GM18870 (cell line): ENCODE results near the gene STK39.

Source experiments
- ATAC-seq: cut with Tn5 transposase; IDR thresholded peaks from one replicate; pipeline ENCODE4 v1.9.1; 2021; ENCODE audit warnings: moderate library complexity; ENCODE audit not compliant: unreplicated experiment

The STK39 gene

GRCh38 chr2:168024459-168024858, 222.9 kb downstream of the STK39 start:
- ATAC-seq: no peak

- no peak for ATAC-seq
Observed at GRCh38 chr2:168021800-168022587, 225.4 kb downstream of the STK39 start.

- no peak for ATAC-seq
Observed at GRCh38 chr2:168015274-168015953, 232.0 kb downstream of the STK39 start.

GRCh38 chr2:168009900-168010299, 237.5 kb downstream of the STK39 start:
- ATAC-seq: no peak

- no peak for ATAC-seq
Observed at GRCh38 chr2:168008646-168009195, 238.7 kb downstream of the STK39 start.

GRCh38 chr2:168006498-168006897, 240.9 kb downstream of the STK39 start:
- no peak for ATAC-seq

GRCh38 chr2:168005586-168005985, 241.8 kb downstream of the STK39 start:
- ATAC-seq: no peak

GRCh38 chr2:168003876-168004275, 243.5 kb downstream of the STK39 start:
- no peak for ATAC-seq

GRCh38 chr2:168002021-168002553, 245.3 kb downstream of the STK39 start:
- ATAC-seq: peak; percentile 54

- ATAC-seq: no peak
Observed at GRCh38 chr2:167992278-167992677, 255.1 kb downstream of the STK39 start.

- no peak for ATAC-seq
Observed at GRCh38 chr2:167990062-167990461, 257.3 kb downstream of the STK39 start.

- ATAC-seq: no peak
Observed at GRCh38 chr2:167988296-167988695, 259.1 kb downstream of the STK39 start.

- no peak for ATAC-seq
Observed at GRCh38 chr2:167987558-167987957, 259.8 kb downstream of the STK39 start.

- ATAC-seq: no peak
Observed at GRCh38 chr2:167987026-167987425, 260.4 kb downstream of the STK39 start.

GRCh38 chr2:167986223-167986622, 261.2 kb downstream of the STK39 start:
- ATAC-seq: no peak

- no peak for ATAC-seq
Observed at GRCh38 chr2:167981945-167982344, 265.4 kb downstream of the STK39 start.

GRCh38 chr2:167980439-167980838, 267.0 kb downstream of the STK39 start:
- ATAC-seq: no peak

- ATAC-seq: no peak
Observed at GRCh38 chr2:167972746-167973145, 274.6 kb downstream of the STK39 start.

- ATAC-seq: no peak
Observed at GRCh38 chr2:167972020-167972419, 275.4 kb downstream of the STK39 start.

- ATAC-seq: no peak
Observed at GRCh38 chr2:167966937-167967913, 280.2 kb downstream of the STK39 start.
